Ovary (tissue), 9 donors: ENCODE measurements around the gene AHRR. TPM values are rescaled to one million over a fixed set of nuclear protein-coding genes. Genes with fewer than 3 reads are reported as not detected.

ENCODE experiments used
- DNase-seq, 5 donors: peaks; one replicate each; pipeline ENCODE4 v3.0.0-alpha.2; 2019 to 2020
- H3K27ac ChIP-seq, 2 donors: fragments of 200-600 bp; one replicate each; pipeline versions ENCODE4 v1.5.1 to v1.8.0; 2019 to 2022
- H3K27me3 ChIP-seq: fragments of 200-600 bp; one replicate; pipeline ENCODE4 v1.8.0; 2022
- H3K36me3 ChIP-seq: fragments of 200-600 bp; sonication (generic); one replicate; pipeline ENCODE4 v1.5.1; 2019
- H3K4me1 ChIP-seq: one replicate; pipeline ENCODE4 v1.8.1; 2013; ENCODE audit warnings: mild to moderate bottlenecking, moderate library complexity; ENCODE audit not compliant: insufficient read depth
- H3K4me3 ChIP-seq: fragments of 200-600 bp; sonication (generic); one replicate; pipeline ENCODE4 v1.5.1; 2017
- H3K9me3 ChIP-seq, 2 donors: fragments of 200-600 bp in 1 of 2; sonication (generic) in 1 of 2; one replicate each; pipeline versions ENCODE4 v1.5.1 to v1.8.1; 2013 to 2019; ENCODE audit warnings: mild to moderate bottlenecking in 1 of 2, moderate library complexity in 1 of 2
- EP300 ChIP-seq: sonication (generic); formaldehyde crosslinking; IDR thresholded peaks from one replicate; pipeline ENCODE4 v1.6.1; 2017; ENCODE audit warnings: antibody characterized with exemption
- POLR2A ChIP-seq: fragments of 450-650 bp; IDR thresholded peaks from one replicate; pipeline ENCODE4 v1.6.1; 2017; ENCODE audit warnings: antibody characterized with exemption, mild to moderate bottlenecking, moderate library complexity
- WGBS, 3 donors: extraction: QIAGEN DNeasy Blood & Tissue Kit in 1 of 3; methylation state at CpG; one replicate each; pipeline versions ENCODE4 v1.1.5 to v1.1.7; 2013 to 2017; 5-methylcytosine and 5-hydroxymethylcytosine counted together
- intact Hi-C, 4 donors: fragments of 100-400 bp; cut with DNase I; formaldehyde crosslinking; loops; one replicate each; pipeline versions ENCODE4 v1.11.0 to v1.15.1; 2022 to 2023
- polyA plus RNA-seq, 2 donors: library from polyadenylated mRNA; stranded (reverse); fragments of 200-250 nt in 1 of 2; fragments of 350-450 nt in 1 of 2; fragmentation: Illumina TruSeq in 1 of 2; extraction: RNeasy Lipid Tissue Mini Kit (QIAGEN cat#74804) in 1 of 2; gene quantifications; one replicate each; pipeline ENCODE4 v1.2.3, GENCODE V29; 2013 to 2014
- total RNA-seq, 7 donors: library from RNA; depleted of rRNA in 2 of 7; stranded (reverse); fragments of >200 nt in 2 of 7; fragmentation: NEBNext Ultra II Directional in 3 of 7; extraction: Animal tissue kit (Norgen Biotek cat#: 25700) in 3 of 7; gene quantifications; one replicate each; pipeline versions ENCODE4 v1.1.0 to v1.2.4, GENCODE V29; 2016 to 2023
- TF ChIP-seq, protein P1 (sequence below), 3 donors: fragments of 450-650 bp in 2 of 3; fragments of 200-600 bp in 1 of 3; IDR thresholded peaks; one replicate each; pipeline versions ENCODE4 v1.5.1 to v1.8.0; 2016 to 2022; ENCODE audit warnings: antibody characterized with exemption in 3 of 3, mild to moderate bottlenecking in 1 of 3
- donor health status: DM: no; HTN: no; CAD: no; lungs with moderate emphysema.
- donor health status: DM: no; HTN: no; CAD: no.
- donor health status: Bipolar disorder and iron deficiency.
- donor health status: DM: yes; HTN: yes; CAD: no.
- donor health status: DM: no; HTN: no; CAD: no.
- donor health status: DM: yes; HTN: yes; CAD: no.

The AHRR gene
- total and polyA plus RNA-seq, 9 donors = 0.72 to 14.9 (median 2.0) TPM

GRCh38 chr5:371811-372555 is 50.5 kb downstream of the AHRR start:
- H3K27me3 ChIP-seq = no peaks in the 10 kb centered on the region
- no peak overlapping the region for H3K27ac ChIP-seq
- no peaks in the 10 kb centered on the region for H3K9me3 ChIP-seq
- no peak overlapping the region for H3K4me3 ChIP-seq
- no peak for DNase-seq
- TF ChIP-seq, protein P1, sequence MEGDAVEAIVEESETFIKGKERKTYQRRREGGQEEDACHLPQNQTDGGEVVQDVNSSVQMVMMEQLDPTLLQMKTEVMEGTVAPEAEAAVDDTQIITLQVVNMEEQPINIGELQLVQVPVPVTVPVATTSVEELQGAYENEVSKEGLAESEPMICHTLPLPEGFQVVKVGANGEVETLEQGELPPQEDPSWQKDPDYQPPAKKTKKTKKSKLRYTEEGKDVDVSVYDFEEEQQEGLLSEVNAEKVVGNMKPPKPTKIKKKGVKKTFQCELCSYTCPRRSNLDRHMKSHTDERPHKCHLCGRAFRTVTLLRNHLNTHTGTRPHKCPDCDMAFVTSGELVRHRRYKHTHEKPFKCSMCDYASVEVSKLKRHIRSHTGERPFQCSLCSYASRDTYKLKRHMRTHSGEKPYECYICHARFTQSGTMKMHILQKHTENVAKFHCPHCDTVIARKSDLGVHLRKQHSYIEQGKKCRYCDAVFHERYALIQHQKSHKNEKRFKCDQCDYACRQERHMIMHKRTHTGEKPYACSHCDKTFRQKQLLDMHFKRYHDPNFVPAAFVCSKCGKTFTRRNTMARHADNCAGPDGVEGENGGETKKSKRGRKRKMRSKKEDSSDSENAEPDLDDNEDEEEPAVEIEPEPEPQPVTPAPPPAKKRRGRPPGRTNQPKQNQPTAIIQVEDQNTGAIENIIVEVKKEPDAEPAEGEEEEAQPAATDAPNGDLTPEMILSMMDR (IDR thresholded peaks at IDR 0.05) = no peak
- TF ChIP-seq POLR2A (no peak), EP300 (no peak)
- intact Hi-C loops = no loop called here
- 72 to 82% (median 75%) methylated on average over 12 of the region's 12 CpGs for WGBS, 3 donors
- H3K4me1 ChIP-seq = peaks cover 19% of the 10 kb centered on the region
- no peaks in the 10 kb centered on the region for H3K36me3 ChIP-seq

DNA sequence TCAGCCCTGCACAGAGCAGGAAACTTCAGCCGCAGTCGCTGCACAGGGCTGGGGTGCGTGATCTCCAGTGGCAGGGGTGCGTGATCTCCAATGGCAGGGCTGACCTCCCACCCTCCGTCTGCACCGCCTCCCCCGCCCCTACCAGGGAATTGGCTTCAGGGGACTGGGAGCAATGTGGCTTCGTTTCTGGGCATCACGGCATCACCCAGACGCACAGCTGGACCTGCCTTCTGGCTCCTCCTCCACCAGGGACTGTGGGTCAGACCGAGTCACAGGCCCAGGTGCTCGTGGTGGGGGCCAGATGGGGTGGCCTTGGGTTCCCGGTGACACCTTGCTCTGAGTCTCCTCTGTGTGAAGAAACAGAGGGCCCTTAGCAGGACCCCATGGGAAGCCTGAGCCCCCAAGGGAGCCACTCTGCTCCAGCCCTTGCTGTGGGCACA is 51.1 kb downstream of the AHRR start:
- TF ChIP-seq POLR2A (no peak), EP300 (no peak)
- TF ChIP-seq, protein P1 (IDR thresholded peaks at IDR 0.05) = no peak
- DNase-seq = peak in 1 of 5 donors; percentile 32
- WGBS, 3 donors = 90 to 94% (median 91%) methylated on average over 13 of the region's 13 CpGs
- H3K4me1 ChIP-seq = peaks cover 19% of the 10 kb centered on the region
- H3K27me3 ChIP-seq = no peaks in the 10 kb centered on the region
- H3K36me3 ChIP-seq = no peaks in the 10 kb centered on the region
- no peak overlapping the region for H3K27ac ChIP-seq
- no peaks in the 10 kb centered on the region for H3K9me3 ChIP-seq
- intact Hi-C loops = no loop called here
- no peak overlapping the region for H3K4me3 ChIP-seq

- no peaks in the 10 kb centered on the region for H3K9me3 ChIP-seq
- TF ChIP-seq EP300 = no peak
- TF ChIP-seq, protein P1 (IDR thresholded peaks at IDR 0.05) = no peak
- no peak for TF ChIP-seq POLR2A
- no peaks in the 10 kb centered on the region for H3K36me3 ChIP-seq
- no peak overlapping the region for H3K4me3 ChIP-seq
- DNase-seq = peak in 2 of 5 donors; percentile 42 to 61
- H3K4me1 ChIP-seq = peaks cover 17% of the 10 kb centered on the region
- 74 to 81% (median 79%) methylated on average over 22 to 27 of the region's 27 CpGs for WGBS, 3 donors
- intact Hi-C loops = no loop called here
- peak overlapping the region; percentile 2 to 54 for H3K27ac ChIP-seq
- H3K27me3 ChIP-seq = no peaks in the 10 kb centered on the region
Observed at GRCh38 chr5:372996-373709, 51.6 kb downstream of the AHRR start.

GRCh38 chr5:373710-374602 is 52.4 kb downstream of the AHRR start:
- peak; percentile 57 to 81 (median 77) for DNase-seq
- TF ChIP-seq, protein P1 (IDR thresholded peaks at IDR 0.05) = no peak
- no peak for TF ChIP-seq POLR2A
- TF ChIP-seq EP300 = no peak
- Histone ChIP-seq H3K4me1 (peaks cover 14% of the 10 kb centered on the region), H3K36me3 (no peaks in the 10 kb centered on the region), H3K9me3 (no peaks in the 10 kb centered on the region), H3K4me3 (peak overlapping the region; percentile 32), H3K27ac (peak overlapping the region; percentile 2 to 54), H3K27me3 (no peaks in the 10 kb centered on the region)
- WGBS, 3 donors = 2 to 6% (median 2%) methylated on average over 17 to 86 of the region's 86 CpGs
- intact Hi-C loops = no loop called here
